A172 (cell line): ENCODE measurements around the gene PRSS23. TPM values are rescaled to one million over a fixed set of nuclear protein-coding genes. Genes with fewer than 3 reads are reported as not detected.

Experiments
- DNase-seq: peaks from one replicate; pipeline ENCODE4 v3.0.0-alpha.2; 2015; ENCODE audit warnings: low spot score
- total RNA-seq: library from RNA; depleted of rRNA; stranded (reverse); fragments of >200 nt; shearing (Covaris generic); gene quantifications from 2 replicates; pipeline ENCODE4 v1.2.3, GENCODE V29; 2014

The PRSS23 gene
- total RNA-seq, 1 experiment from 2014 or later: 184 TPM

GRCh38 chr11:86790195-86790725 lies 10.1 kb upstream of the PRSS23 start:
- no peak for DNase-seq

- DNase-seq: no peak
Observed at GRCh38 chr11:86790867-86791849, 9.2 kb upstream of the PRSS23 start.

GRCh38 chr11:86792150-86792549 lies 8.2 kb upstream of the PRSS23 start:
- DNase-seq: no peak

GRCh38 chr11:86793307-86793706 lies 7.0 kb upstream of the PRSS23 start:
- DNase-seq: no peak

GRCh38 chr11:86795511-86795910 lies 4.8 kb upstream of the PRSS23 start:
- no peak for DNase-seq

- DNase-seq: no peak
Observed at GRCh38 chr11:86795949-86796348, 4.4 kb upstream of the PRSS23 start.

- DNase-seq: no peak
Observed at GRCh38 chr11:86797133-86797532, 3.2 kb upstream of the PRSS23 start.

- DNase-seq: peak; percentile 38
Observed at GRCh38 chr11:86798988-86799387, 1.4 kb upstream of the PRSS23 start.

- no peak for DNase-seq
Observed at GRCh38 chr11:86799680-86800075, 664 bp upstream of the PRSS23 start.

- no peak for DNase-seq
Observed at GRCh38 chr11:86800960-86801272, 574 bp downstream of the PRSS23 start.

- no peak for DNase-seq
Observed at GRCh38 chr11:86801364-86801763, 1.0 kb downstream of the PRSS23 start.

GRCh38 chr11:86802146-86802545 lies 1.8 kb downstream of the PRSS23 start:
- DNase-seq: no peak

GRCh38 chr11:86802601-86803051 lies 2.3 kb downstream of the PRSS23 start:
- peak; percentile 63 for DNase-seq

- DNase-seq: no peak
Observed at GRCh38 chr11:86803136-86804045, 3.0 kb downstream of the PRSS23 start.

- DNase-seq: no peak
Observed at GRCh38 chr11:86804951-86805350, 4.6 kb downstream of the PRSS23 start.

- DNase-seq: no peak
Observed at GRCh38 chr11:86805873-86806310, 5.5 kb downstream of the PRSS23 start.

GRCh38 chr11:86806903-86807302 lies 6.6 kb downstream of the PRSS23 start:
- no peak for DNase-seq

- DNase-seq: no peak
Observed at GRCh38 chr11:86807360-86807759, 7.0 kb downstream of the PRSS23 start.

- DNase-seq: no peak
Observed at GRCh38 chr11:86809561-86809960, 9.2 kb downstream of the PRSS23 start.

GRCh38 chr11:86810288-86810687 lies 9.9 kb downstream of the PRSS23 start:
- no peak for DNase-seq

- peak; percentile 72 for DNase-seq
Observed at GRCh38 chr11:86811637-86812321, 11.4 kb downstream of the PRSS23 start.

- DNase-seq: no peak
Observed at GRCh38 chr11:86812322-86812670, 12.0 kb downstream of the PRSS23 start.
